ENCODE results near the gene FIGN. TPM values are rescaled to one million over a fixed set of nuclear protein-coding genes. Genes with fewer than 3 reads are reported as not detected.

The FIGN gene
- total and polyA plus RNA-seq, 2 donors (not counting 1 experiment from before 2014, with no cell fraction given), result not detected

- CTCF ChIA-PET, result no interaction called here
- intact Hi-C loops (cut with micrococcal nuclease), result no loop called here
These were observed 48.6 kb downstream of the FIGN start for GRCh38 chr2:163687217-163687616.

GRCh38 chr2:163686289-163686688 is 49.5 kb downstream of the FIGN start:
- TF ChIP-seq, protein P1, sequence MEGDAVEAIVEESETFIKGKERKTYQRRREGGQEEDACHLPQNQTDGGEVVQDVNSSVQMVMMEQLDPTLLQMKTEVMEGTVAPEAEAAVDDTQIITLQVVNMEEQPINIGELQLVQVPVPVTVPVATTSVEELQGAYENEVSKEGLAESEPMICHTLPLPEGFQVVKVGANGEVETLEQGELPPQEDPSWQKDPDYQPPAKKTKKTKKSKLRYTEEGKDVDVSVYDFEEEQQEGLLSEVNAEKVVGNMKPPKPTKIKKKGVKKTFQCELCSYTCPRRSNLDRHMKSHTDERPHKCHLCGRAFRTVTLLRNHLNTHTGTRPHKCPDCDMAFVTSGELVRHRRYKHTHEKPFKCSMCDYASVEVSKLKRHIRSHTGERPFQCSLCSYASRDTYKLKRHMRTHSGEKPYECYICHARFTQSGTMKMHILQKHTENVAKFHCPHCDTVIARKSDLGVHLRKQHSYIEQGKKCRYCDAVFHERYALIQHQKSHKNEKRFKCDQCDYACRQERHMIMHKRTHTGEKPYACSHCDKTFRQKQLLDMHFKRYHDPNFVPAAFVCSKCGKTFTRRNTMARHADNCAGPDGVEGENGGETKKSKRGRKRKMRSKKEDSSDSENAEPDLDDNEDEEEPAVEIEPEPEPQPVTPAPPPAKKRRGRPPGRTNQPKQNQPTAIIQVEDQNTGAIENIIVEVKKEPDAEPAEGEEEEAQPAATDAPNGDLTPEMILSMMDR (IDR thresholded peaks at IDR 0.05), result no peak
- ATAC-seq (ENCODE audit: low read depth) (no peak), DNase-seq (no peak)
- H3K4me2 ChIP-seq (replicated peaks; ENCODE audit: low read depth, low read length, poor library complexity, severe bottlenecking), result no peak overlapping the region
- H3K9me3 Mint-ChIP-seq (ENCODE audit: insufficient read depth), result no peaks in the 10 kb centered on the region
- H3K4me1 Mint-ChIP-seq, result no peaks in the 10 kb centered on the region
- intact Hi-C loops (cut with micrococcal nuclease), result no loop called here
- no peaks in the 10 kb centered on the region for H4K20me1 ChIP-seq (ENCODE audit: control insufficient read depth, insufficient read depth, low read length, poor library complexity, severe bottlenecking)
- no peak overlapping the region for H3K4me3 Mint-ChIP-seq
- no peaks in the 10 kb centered on the region for H3K36me3 ChIP-seq (replicated peaks in 1 of 2; ENCODE audit: control extremely low read depth in 1 of 2, control insufficient read depth in 1 of 2, extremely low read depth in 1 of 2, insufficient read depth in 2 of 2, low read length in 1 of 2)
- no peaks in the 10 kb centered on the region for H3K9me3 ChIP-seq (ENCODE audit: control extremely low read depth in 1 of 3, control insufficient read depth in 2 of 3, insufficient read depth in 1 of 3, low read length in 2 of 3)
- WGBS (ENCODE audit: insufficient coverage), result no CpG with 5 or more reads among the region's 4 CpGs
- no peaks in the 10 kb centered on the region for H3K27me3 ChIP-seq (replicated peaks in 1 of 4; ENCODE audit: control extremely low read depth in 1 of 4, control insufficient read depth in 3 of 4, insufficient read depth in 4 of 4, low read length in 3 of 4)
- no peak overlapping the region for H3K27ac ChIP-seq (ENCODE audit: low read length in 2 of 2)
- ChIA-PET POLR2A (no interaction called here), CTCF (no interaction called here)
- no peaks in the 10 kb centered on the region for H3K4me1 ChIP-seq (ENCODE audit: control insufficient read depth in 2 of 2, insufficient read depth in 2 of 2, low read length in 2 of 2)
- no peak overlapping the region for H3K9ac ChIP-seq (ENCODE audit: low read length)
- no peak overlapping the region for H2AFZ ChIP-seq (ENCODE audit: insufficient read depth, low read depth, low read length, poor library complexity, severe bottlenecking)
- H3K79me2 ChIP-seq (ENCODE audit: control insufficient read depth, insufficient read depth, low read length), result no peaks in the 10 kb centered on the region
- no peak overlapping the region for H3K27ac Mint-ChIP-seq
- H3K4me3 ChIP-seq (ENCODE audit: control extremely low read depth in 1 of 5, extremely low read depth in 1 of 5, insufficient read depth in 1 of 5, low read depth in 2 of 5, low read length in 4 of 5), result no peak overlapping the region
- no peaks in the 10 kb centered on the region for H3K27me3 Mint-ChIP-seq

More at GRCh38 chr2:163687217-163687616, 48.6 kb downstream of the FIGN start:
- Mint-ChIP-seq H3K27me3 (no peaks in the 10 kb centered on the region), H3K27ac (no peak overlapping the region), H3K4me1 (no peaks in the 10 kb centered on the region), H3K9me3 (ENCODE audit: insufficient read depth) (no peaks in the 10 kb centered on the region), H3K4me3 (no peak overlapping the region)
- Histone ChIP-seq H3K4me1 (ENCODE audit: control insufficient read depth in 2 of 2, insufficient read depth in 2 of 2, low read length in 2 of 2) (no peaks in the 10 kb centered on the region), H3K36me3 (replicated peaks in 1 of 2; ENCODE audit: control extremely low read depth in 1 of 2, control insufficient read depth in 1 of 2, extremely low read depth in 1 of 2, insufficient read depth in 2 of 2, low read length in 1 of 2) (no peaks in the 10 kb centered on the region), H3K79me2 (ENCODE audit: control insufficient read depth, insufficient read depth, low read length) (no peaks in the 10 kb centered on the region), H3K9me3 (ENCODE audit: control extremely low read depth in 1 of 3, control insufficient read depth in 2 of 3, insufficient read depth in 1 of 3, low read length in 2 of 3) (no peaks in the 10 kb centered on the region), H4K20me1 (ENCODE audit: control insufficient read depth, insufficient read depth, low read length, poor library complexity, severe bottlenecking) (no peaks in the 10 kb centered on the region), H3K9ac (ENCODE audit: low read length) (no peak overlapping the region), H3K27ac (ENCODE audit: low read length in 2 of 2) (no peak overlapping the region), H3K27me3 (replicated peaks in 1 of 4; ENCODE audit: control extremely low read depth in 1 of 4, control insufficient read depth in 3 of 4, insufficient read depth in 4 of 4, low read length in 3 of 4) (no peaks in the 10 kb centered on the region), H3K4me3 (ENCODE audit: control extremely low read depth in 1 of 5, extremely low read depth in 1 of 5, insufficient read depth in 1 of 5, low read depth in 2 of 5, low read length in 4 of 5) (no peak overlapping the region), H2AFZ (ENCODE audit: insufficient read depth, low read depth, low read length, poor library complexity, severe bottlenecking) (no peak overlapping the region), H3K4me2 (replicated peaks; ENCODE audit: low read depth, low read length, poor library complexity, severe bottlenecking) (no peak overlapping the region)
- WGBS (ENCODE audit: insufficient coverage), result 75% methylated on average over 1 of the region's 1 CpG
- ATAC-seq (ENCODE audit: low read depth) (no peak), DNase-seq (no peak)
- no peak for TF ChIP-seq EZH2 (IDR thresholded peaks at IDR 0.05; ENCODE audit: borderline replicate concordance, insufficient read depth, low read depth, low read length, poor library complexity, severe bottlenecking)
- TF ChIP-seq, protein P1 (IDR thresholded peaks at IDR 0.05), result no peak
- POLR2A ChIA-PET, result no interaction called here
